ENCODE measurements around the gene DDIT3. TPM values are rescaled to one million over a fixed set of nuclear protein-coding genes. Genes with fewer than 3 reads are reported as not detected.
A peak's percentile ranks its signal among the peaks of the same experiment; 100 is the strongest.

The DDIT3 gene
- polyA plus RNA-seq, 3 donors = 9.3 to 163 (median 9.4) TPM

- peak overlapping the region in 1 of 2 donors; percentile 88 for H3K27ac ChIP-seq (ENCODE audit: low read depth in 1 of 2, low read length in 2 of 2)
- WGBS (ENCODE audit: insufficient coverage) = 100% methylated on average over 2 of the region's 5 CpGs
- H3K9ac ChIP-seq (ENCODE audit: insufficient read depth, low read length, poor library complexity, severe bottlenecking) = no peak overlapping the region
Measured at GRCh38 chr12:57489157-57489641, 31.1 kb downstream of the DDIT3 start.

More at GRCh38 chr12:57489157-57489641, 31.1 kb downstream of the DDIT3 start:
- peak in 1 of 3 donors; percentile 21 for DNase-seq
- intact Hi-C loops (cut with micrococcal nuclease) = loop anchor here in 1 of 2 donors (5.0 kb wide), 1 partner anchor 33 kb away; the partner anchor contains the start of genes DDIT3 and MBD6
- H4K20me1 ChIP-seq (ENCODE audit: insufficient read depth, low read length) = peaks cover 11% of the 10 kb centered on the region
- H2AFZ ChIP-seq (ENCODE audit: insufficient read depth, low read depth, low read length, poor library complexity, severe bottlenecking) = no peak overlapping the region
- Mint-ChIP-seq H3K4me1 (peaks cover 21% of the 10 kb centered on the region), H3K27me3 (ENCODE audit: low read depth in 3 of 3) (no peaks in the 10 kb centered on the region), H3K4me3 (peak overlapping the region in 1 of 2 donors; percentile 86), H3K27ac (peak overlapping the region in 5 of 7 donors; percentile 12 to 97 (median 91)), H3K36me3 (peaks cover 37 to 50% of the 10 kb centered on the region in 2 donors), H3K9me3 (no peaks in the 10 kb centered on the region)
- H3K27me3 ChIP-seq (ENCODE audit: control insufficient read depth in 2 of 2, insufficient read depth in 2 of 2, low read length in 2 of 2) = no peaks in the 10 kb centered on the region
- peaks cover 16% of the 10 kb centered on the region for H3K79me2 ChIP-seq (ENCODE audit: insufficient read depth, low read length)
- TF ChIP-seq CTCF (IDR thresholded peaks at IDR 0.05) = no peak
- H3K36me3 ChIP-seq (replicated peaks in 1 of 2; ENCODE audit: control insufficient read depth in 1 of 2, insufficient read depth in 2 of 2, low read length in 2 of 2) = peaks cover 35 to 40% of the 10 kb centered on the region in 2 donors
- peak overlapping the region in 1 of 3 experiments; percentile 91 for H3K4me3 ChIP-seq (replicated peaks in 1 of 3; ENCODE audit: low read depth in 2 of 3, low read length in 3 of 3)
- H3K9me3 ChIP-seq (replicated peaks in 1 of 2; ENCODE audit: control insufficient read depth in 1 of 2, insufficient read depth in 1 of 2, low read length in 2 of 2) = no peaks in the 10 kb centered on the region
- H3K4me2 ChIP-seq (replicated peaks; ENCODE audit: extremely low read depth, low read length, poor library complexity, severe bottlenecking) = no peak overlapping the region
- H3K4me1 ChIP-seq (ENCODE audit: control insufficient read depth in 1 of 2, insufficient read depth in 2 of 2, low read length in 2 of 2) = peaks cover 16 to 21% of the 10 kb centered on the region in 2 donors
